GM21360 (cell line): ENCODE data around the gene IDH2.
A peak's percentile ranks its signal among the peaks of the same experiment; 100 is the strongest.
"Not testable (repeated sequence)": the region's sequence is repeated elsewhere in the genome, so short reads cannot be mapped to it uniquely, and the experiment has no call there.

ENCODE experiments used
- ATAC-seq: cut with Tn5 transposase; IDR thresholded peaks from one replicate; pipeline ENCODE4 v1.9.1; 2021; ENCODE audit warnings: mild to moderate bottlenecking, moderate library complexity; ENCODE audit not compliant: unreplicated experiment

Gene IDH2

DNA sequence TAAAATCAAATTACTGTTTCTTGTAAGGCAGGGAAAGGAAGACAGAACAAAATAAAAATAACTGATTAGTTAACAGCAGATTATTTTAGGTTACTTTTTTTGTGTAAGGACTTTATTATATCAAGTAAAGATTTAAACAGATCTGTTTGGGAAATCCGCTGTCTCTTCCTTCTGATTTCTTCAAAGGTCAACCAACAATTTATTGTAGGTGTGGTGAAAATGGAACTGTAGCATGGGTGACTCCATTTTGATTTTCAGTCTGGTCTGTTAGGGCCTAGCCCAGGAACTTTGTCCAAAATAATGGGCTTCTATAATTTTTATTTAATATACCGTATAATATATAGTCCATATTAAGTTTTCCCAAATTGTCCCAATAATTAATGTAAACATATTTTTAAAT lies 13.5 kb upstream of the IDH2 start:
- no peak for ATAC-seq

GRCh38 chr15:90114451-90114901 lies 12.2 kb upstream of the IDH2 start:
- no peak for ATAC-seq

DNA sequence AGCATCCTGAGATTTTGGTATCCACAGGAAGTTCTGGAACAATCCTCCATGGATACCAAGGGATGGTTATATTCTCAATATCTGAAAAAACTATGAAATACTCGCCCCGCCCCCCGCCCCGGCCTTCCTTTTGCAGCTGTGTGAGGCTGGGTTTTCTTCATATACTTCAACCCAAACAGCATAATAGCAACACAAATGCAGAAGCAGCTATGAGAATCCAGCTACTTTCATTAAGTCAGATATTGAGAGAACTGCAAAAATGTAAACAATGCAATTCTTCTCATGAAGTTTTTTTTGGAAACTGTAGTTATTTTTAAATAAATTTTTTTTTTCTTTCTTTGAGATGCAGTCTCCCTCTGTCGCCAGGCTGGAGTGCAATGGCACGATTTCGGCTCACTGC lies 10.9 kb upstream of the IDH2 start:
- ATAC-seq: no peak

DNA sequence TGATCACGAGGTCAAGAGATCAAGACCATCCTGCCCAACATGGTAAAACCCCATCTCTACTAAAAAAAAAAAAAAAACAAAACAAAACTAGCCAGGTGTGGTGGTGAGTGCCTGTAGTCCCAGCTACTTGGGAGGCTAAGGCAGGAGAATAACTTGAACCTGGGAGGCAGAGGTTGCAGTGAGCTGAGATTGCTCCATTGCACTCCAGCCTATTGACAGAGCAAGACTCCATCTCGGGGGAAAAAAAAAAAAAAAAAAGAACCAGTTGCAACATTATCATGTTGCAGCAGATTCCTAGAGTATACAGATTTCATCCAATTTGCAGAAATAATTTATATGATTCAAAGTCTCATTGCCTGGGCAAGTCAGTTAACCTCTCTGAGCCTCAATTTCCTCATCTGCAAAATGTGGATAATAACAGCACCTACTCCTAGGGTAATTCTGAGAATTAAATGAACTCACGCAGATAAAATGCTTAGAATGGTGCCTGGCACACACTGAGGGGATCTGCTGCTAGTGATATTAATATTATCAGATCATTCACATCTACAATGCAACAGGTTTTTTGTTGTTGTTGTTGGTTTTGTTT lies 7.0 kb upstream of the IDH2 start:
- not testable (repeated sequence) for ATAC-seq

DNA sequence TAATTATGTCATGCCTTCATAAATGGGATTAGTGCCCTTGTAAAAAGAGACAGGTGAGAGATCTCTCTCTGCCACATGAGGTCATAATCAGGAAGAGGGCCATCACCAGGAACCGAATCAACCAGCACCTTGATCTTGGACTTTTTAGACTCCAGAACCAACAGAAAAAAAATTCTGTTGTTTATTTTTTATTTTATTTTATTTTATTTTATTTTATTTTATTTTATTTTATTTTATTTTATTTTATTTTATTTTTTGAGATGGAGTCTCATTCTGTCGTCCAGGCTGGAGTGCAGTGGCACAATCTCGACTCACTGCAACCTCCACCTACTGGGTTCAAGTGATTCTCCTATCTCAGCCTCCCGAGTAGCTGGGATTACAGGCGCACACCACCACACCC lies 5.8 kb upstream of the IDH2 start:
- ATAC-seq: not testable (repeated sequence)

GRCh38 chr15:90106522-90107117 lies 4.4 kb upstream of the IDH2 start:
- no peak for ATAC-seq

- no peak for ATAC-seq
Measured at GRCh38 chr15:90105521-90105920, 3.3 kb upstream of the IDH2 start.

GRCh38 chr15:90104551-90104950 lies 2.3 kb upstream of the IDH2 start:
- ATAC-seq: no peak

- ATAC-seq: no peak
Measured at GRCh38 chr15:90103701-90104329, 1.5 kb upstream of the IDH2 start.

- no peak for ATAC-seq
Measured at GRCh38 chr15:90101130-90101968, 919 bp downstream of the IDH2 start.

DNA sequence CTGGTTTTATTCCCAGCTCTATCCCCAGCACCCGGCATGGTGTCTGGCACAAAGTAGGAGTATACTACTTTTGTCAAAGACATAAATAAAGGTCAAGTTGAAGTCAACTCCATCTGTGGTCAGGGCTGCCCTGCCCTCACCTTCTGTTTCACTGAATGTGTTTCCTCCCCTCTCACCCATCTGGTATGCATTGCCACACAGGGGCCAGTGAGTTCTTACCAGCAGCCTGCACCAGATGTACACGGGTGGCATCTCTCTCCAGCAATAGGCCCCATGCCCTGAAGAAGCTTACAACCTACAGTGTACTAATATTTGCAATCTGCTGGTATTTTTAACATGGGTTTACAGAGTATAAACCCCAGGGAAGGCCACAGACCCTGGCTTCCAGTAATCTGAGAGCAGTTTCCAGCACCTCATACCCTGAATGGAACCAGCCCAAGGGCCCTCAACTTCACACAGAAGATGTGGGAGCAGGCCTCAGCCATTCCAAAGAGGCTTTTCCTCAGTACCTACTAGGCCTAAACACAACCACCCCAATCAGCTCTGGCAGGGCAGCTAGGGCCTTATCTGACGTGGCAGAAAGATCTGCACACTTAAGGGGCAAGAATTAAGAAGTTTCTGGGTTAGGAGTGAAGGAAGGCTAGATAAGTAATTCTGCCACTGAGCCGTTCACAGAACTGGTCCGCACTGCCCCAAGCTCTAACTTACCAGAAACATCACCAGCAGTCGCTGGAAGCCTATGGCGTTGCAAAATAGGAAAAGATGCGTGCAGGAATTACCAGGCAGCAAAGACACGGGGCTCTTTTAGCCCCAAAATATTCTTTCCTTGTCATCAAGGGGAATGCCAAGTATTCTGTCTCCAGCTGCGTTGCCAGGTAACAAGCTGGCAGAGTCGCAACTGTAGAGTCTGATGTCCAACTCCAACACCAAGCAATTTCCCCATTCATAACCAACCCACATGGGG lies 2.1 kb downstream of the IDH2 start:
- no peak for ATAC-seq

GRCh38 chr15:90099072-90099867 lies 3.0 kb downstream of the IDH2 start:
- ATAC-seq: no peak

- ATAC-seq: peak; percentile 47
Measured at GRCh38 chr15:90097475-90097874, 4.8 kb downstream of the IDH2 start.

GRCh38 chr15:90095521-90095959 lies 6.7 kb downstream of the IDH2 start:
- ATAC-seq: no peak

DNA sequence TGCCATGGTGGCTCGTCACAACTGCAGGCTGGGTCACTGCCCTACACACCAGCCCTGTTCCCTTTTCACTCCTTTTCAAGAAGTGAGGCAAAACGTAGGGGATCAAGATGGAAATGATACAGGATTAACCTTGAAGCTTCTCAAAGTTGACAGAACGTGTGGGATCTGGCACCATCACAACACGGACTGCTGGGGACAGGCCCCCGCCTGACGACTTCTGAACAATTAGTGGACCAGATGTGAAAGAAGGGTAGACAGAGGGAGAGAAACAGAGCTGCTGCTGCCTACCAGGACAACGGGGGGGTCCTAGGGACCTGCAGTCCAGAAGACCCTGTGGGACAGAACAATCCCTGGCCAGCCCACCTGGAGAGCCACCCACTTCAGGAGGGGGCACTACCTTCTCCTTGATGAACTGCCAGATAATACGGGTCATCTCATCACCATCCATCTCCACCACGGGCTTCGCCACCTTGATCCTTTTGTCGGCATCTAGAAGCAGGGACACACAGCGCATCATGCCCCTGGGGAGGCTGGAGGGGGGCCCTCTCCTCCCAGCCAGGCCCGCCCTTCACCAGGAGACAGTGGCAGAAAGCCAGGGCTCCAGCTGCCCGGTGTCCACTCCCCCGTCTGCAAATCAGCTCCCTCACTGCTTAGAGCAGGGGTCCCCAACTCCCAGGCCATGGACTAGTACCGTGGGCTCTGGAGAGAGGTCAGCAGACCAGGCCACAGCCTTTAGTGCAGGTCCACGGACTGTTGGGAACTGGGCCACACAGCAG lies 10.9 kb downstream of the IDH2 start:
- ATAC-seq: no peak

DNA sequence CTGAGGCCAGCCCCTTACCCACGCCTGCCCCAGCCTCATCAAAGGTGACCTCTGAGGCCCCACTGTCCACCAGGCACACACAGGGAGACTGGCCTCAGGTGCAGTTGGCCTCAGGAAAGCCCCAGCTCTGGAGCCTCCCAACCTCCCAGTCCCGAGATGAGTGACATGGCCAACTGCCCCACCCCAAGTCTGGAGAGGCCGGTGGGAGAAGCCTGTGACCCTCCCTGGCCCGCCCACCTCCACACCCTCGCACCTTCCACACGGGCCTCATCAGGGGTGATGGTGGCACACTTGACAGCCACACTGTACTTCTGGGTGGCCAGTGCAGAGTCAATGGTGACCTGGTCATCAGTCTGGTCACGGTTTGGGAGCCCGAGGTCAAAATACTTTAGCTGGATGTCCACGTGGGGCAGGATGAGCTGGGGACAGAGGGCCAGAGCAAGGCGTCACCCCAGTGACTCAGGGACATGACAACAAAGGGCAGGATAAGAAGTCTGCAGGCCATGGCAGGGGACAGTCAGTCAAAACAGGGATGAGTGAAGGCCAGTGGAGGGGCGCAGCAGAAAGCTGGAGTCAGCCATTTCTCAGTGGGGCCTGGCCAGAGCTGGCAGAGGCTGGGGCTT lies 11.9 kb downstream of the IDH2 start:
- ATAC-seq: no peak

DNA sequence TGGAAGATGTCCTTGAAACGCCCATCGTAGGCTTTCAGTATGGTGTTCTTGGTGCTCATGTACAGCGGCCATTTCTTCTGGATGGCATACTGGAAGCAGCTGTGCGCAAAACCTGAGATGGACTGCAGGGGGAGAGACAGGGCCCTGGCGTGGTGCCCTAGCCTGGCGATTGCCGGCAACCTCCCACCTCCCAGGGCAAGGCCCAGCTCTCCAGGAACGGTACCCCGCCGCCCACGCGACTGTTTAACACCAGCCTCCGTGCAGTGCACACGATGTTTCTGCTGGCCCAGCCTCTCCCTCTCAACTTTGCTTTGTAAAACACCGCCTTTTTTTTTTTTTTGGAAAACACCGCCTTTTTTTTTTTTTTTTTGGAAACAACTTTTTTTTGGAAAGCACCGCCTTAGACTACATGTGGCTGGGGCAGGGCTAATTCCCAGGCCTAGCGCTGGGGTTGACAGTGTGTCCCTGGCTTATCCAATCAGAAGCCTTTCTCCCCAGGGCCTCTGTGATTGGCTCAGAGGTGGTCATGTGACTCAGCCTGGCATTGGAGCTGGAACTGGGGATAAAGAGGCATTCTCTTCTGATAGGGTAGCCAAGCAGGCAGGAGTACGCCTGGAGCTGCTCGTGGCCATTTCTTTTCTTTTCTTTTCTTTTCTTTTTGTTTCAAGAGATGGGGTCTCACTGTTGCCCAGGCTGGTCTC lies 14.7 kb downstream of the IDH2 start:
- ATAC-seq: no peak

- no peak for ATAC-seq
Measured at GRCh38 chr15:90086868-90087268, 15.4 kb downstream of the IDH2 start.
